Hepatocyte (in vitro differentiated cells): Measurements from ENCODE around the gene ARHGAP6.

Source experiments
- EZH2 ChIP-seq: fragments of 200-600 bp; sonication (generic); IDR thresholded peaks from 2 replicates; pipeline ENCODE4 v1.6.1; 2016; ENCODE audit warnings: antibody characterized with exemption, mild to moderate bottlenecking, borderline replicate concordance
- TF ChIP-seq, protein P1 (sequence below): fragments of 200-600 bp; sonication (generic); IDR thresholded peaks from 2 replicates; pipeline ENCODE4 v1.5.1; 2016; ENCODE audit warnings: antibody characterized with exemption, mild to moderate bottlenecking; ENCODE audit not compliant: poor library complexity

DNA sequence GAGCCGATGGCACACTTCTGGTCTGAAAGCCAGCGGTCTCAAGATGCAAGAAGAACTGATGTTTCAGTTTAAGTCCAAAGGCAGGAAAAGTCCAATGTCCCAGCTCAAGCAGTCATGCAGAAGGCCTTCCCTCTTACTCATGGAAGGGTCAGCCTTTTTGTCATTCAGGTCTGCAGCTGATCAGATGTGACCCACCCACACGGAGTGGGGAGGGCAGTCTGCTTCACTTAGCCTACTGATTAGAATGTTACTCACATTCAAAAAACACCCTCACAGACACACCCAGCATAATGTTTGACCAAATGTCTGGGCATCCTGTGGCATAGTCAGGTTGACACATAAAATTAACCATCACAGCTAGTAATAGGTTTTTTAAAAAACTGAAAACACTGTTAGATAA, 548.0 kb downstream of the ARHGAP6 start:
- no peak for TF ChIP-seq EZH2
- TF ChIP-seq, protein P1, sequence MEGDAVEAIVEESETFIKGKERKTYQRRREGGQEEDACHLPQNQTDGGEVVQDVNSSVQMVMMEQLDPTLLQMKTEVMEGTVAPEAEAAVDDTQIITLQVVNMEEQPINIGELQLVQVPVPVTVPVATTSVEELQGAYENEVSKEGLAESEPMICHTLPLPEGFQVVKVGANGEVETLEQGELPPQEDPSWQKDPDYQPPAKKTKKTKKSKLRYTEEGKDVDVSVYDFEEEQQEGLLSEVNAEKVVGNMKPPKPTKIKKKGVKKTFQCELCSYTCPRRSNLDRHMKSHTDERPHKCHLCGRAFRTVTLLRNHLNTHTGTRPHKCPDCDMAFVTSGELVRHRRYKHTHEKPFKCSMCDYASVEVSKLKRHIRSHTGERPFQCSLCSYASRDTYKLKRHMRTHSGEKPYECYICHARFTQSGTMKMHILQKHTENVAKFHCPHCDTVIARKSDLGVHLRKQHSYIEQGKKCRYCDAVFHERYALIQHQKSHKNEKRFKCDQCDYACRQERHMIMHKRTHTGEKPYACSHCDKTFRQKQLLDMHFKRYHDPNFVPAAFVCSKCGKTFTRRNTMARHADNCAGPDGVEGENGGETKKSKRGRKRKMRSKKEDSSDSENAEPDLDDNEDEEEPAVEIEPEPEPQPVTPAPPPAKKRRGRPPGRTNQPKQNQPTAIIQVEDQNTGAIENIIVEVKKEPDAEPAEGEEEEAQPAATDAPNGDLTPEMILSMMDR = no peak
